ENCODE measurements around the gene TANGO2. TPM values are rescaled to one million over a fixed set of nuclear protein-coding genes. Genes with fewer than 3 reads are reported as not detected.

TANGO2 gene
- total and polyA plus RNA-seq, 9 of the 15 experiments (the other 6 are each of a cell fraction or from before 2014, with no cell fraction given): 15.5 to 94.9 (median 70.1) TPM

GRCh38 chr22:19979712-19980493 is 41.0 kb upstream of the TANGO2 start (continued):
- no peak for TF ChIP-seq MYC (IDR thresholded peaks at IDR 0.05; ENCODE audit: low read depth, low read length)
- TF ChIP-seq MYC (CRISPR knock-in tag; IDR thresholded peaks at IDR 0.05; ENCODE audit: borderline replicate concordance, low read depth): peak; percentile 51; the same call in 1 of the 2 replicates
- no peak for TF ChIP-seq HIVEP1 (CRISPR knock-in tag; IDR thresholded peaks at IDR 0.05)
- TF ChIP-seq GABPB1 (CRISPR knock-in tag; IDR thresholded peaks at IDR 0.05): no peak
- TF ChIP-seq CREBBP (IDR thresholded peaks at IDR 0.05; ENCODE audit: low read depth, low read length): no peak
- TF ChIP-seq CBX1 (IDR thresholded peaks at IDR 0.05; ENCODE audit: low read depth): no peak
- TF ChIP-seq, protein P1, sequence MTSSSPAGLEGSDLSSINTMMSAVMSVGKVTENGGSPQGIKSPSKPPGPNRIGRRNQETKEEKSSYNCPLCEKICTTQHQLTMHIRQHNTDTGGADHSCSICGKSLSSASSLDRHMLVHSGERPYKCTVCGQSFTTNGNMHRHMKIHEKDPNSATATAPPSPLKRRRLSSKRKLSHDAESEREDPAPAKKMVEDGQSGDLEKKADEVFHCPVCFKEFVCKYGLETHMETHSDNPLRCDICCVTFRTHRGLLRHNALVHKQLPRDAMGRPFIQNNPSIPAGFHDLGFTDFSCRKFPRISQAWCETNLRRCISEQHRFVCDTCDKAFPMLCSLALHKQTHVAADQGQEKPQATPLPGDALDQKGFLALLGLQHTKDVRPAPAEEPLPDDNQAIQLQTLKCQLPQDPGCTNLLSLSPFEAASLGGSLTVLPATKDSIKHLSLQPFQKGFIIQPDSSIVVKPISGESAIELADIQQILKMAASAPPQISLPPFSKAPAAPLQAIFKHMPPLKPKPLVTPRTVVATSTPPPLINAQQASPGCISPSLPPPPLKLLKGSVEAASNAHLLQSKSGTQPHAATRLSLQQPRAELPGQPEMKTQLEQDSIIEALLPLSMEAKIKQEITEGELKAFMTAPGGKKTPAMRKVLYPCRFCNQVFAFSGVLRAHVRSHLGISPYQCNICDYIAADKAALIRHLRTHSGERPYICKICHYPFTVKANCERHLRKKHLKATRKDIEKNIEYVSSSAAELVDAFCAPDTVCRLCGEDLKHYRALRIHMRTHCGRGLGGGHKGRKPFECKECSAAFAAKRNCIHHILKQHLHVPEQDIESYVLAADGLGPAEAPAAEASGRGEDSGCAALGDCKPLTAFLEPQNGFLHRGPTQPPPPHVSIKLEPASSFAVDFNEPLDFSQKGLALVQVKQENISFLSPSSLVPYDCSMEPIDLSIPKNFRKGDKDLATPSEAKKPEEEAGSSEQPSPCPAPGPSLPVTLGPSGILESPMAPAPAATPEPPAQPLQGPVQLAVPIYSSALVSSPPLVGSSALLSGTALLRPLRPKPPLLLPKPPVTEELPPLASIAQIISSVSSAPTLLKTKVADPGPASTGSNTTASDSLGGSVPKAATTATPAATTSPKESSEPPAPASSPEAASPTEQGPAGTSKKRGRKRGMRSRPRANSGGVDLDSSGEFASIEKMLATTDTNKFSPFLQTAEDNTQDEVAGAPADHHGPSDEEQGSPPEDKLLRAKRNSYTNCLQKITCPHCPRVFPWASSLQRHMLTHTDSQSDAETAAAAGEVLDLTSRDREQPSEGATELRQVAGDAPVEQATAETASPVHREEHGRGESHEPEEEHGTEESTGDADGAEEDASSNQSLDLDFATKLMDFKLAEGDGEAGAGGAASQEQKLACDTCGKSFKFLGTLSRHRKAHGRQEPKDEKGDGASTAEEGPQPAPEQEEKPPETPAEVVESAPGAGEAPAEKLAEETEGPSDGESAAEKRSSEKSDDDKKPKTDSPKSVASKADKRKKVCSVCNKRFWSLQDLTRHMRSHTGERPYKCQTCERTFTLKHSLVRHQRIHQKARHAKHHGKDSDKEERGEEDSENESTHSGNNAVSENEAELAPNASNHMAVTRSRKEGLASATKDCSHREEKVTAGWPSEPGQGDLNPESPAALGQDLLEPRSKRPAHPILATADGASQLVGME (CRISPR knock-in tag; IDR thresholded peaks at IDR 0.05): no peak
- TF ChIP-seq RFX1 (IDR thresholded peaks at IDR 0.05): no peak
- no peak for TF ChIP-seq BMI1 (IDR thresholded peaks at IDR 0.05; ENCODE audit: low read length)
- TF ChIP-seq RBM17 (IDR thresholded peaks at IDR 0.05; ENCODE audit: borderline replicate concordance, low read depth, low read length): no peak
- TF ChIP-seq XRCC5 (IDR thresholded peaks at IDR 0.05; ENCODE audit: low read depth, low read length): no peak
- TF ChIP-seq ETV1 (tag; conservative IDR thresholded peaks at IDR 0.05; ENCODE audit: low read depth): no peak
- TF ChIP-seq POLR2B (IDR thresholded peaks at IDR 0.05; ENCODE audit: low read depth, partially characterized antibody): no peak
- TF ChIP-seq STAT5B (CRISPR knock-in tag; IDR thresholded peaks at IDR 0.05): no peak
- no peak for TF ChIP-seq RNF2 (IDR thresholded peaks at IDR 0.05)
- no peak for TF ChIP-seq ZNF764 (CRISPR knock-in tag; IDR thresholded peaks at IDR 0.05; ENCODE audit: low read depth)
- 0 out of 2 replicates have a peak, but pooled peaks have one; percentile 2 for TF ChIP-seq ATF1 (CRISPR knock-in tag; IDR thresholded peaks at IDR 0.05)
- no peak for TF ChIP-seq ATF1 (tag; IDR thresholded peaks at IDR 0.05)
- no peak for TF ChIP-seq TAF15 (IDR thresholded peaks at IDR 0.05; ENCODE audit: low read depth, low read length)
- TF ChIP-seq HMG20B (CRISPR knock-in tag; IDR thresholded peaks at IDR 0.05): no peak
- TF ChIP-seq, protein P2, sequence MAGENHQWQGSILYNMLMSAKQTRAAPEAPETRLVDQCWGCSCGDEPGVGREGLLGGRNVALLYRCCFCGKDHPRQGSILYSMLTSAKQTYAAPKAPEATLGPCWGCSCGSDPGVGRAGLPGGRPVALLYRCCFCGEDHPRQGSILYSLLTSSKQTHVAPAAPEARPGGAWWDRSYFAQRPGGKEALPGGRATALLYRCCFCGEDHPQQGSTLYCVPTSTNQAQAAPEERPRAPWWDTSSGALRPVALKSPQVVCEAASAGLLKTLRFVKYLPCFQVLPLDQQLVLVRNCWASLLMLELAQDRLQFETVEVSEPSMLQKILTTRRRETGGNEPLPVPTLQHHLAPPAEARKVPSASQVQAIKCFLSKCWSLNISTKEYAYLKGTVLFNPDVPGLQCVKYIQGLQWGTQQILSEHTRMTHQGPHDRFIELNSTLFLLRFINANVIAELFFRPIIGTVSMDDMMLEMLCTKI (IDR thresholded peaks at IDR 0.05; ENCODE audit: partially characterized antibody): no peak
- TF ChIP-seq CXXC5 (CRISPR knock-in tag; IDR thresholded peaks at IDR 0.05): no peak
- no peak for TF ChIP-seq HNRNPH1 (optimal IDR thresholded peaks at IDR 0.05; ENCODE audit: low read depth, low read length)

Data from K562 (cell line).